Transverse colon (tissue), 4 donors: Measurements from ENCODE around the gene TMIGD1. TPM values are rescaled to one million over a fixed set of nuclear protein-coding genes. Genes with fewer than 3 reads are reported as not detected.
A peak's percentile ranks its signal among the peaks of the same experiment; 100 is the strongest.
"Not testable (repeated sequence)": the region's sequence is repeated elsewhere in the genome, so short reads cannot be mapped to it uniquely, and the experiment has no call there.

Experiments
- DNase-seq: peaks from one replicate; pipeline ENCODE4 v3.0.0-alpha.2; 2019
- H3K27ac ChIP-seq, 4 donors: fragments of 200-600 bp; sonication (generic); 2 replicates each; pipeline ENCODE4 v1.5.1; 2016 to 2018; ENCODE audit warnings: inconsistent platforms in 4 of 4
- H3K27me3 ChIP-seq: fragments of 200-600 bp; sonication (generic); 2 replicates; pipeline ENCODE4 v1.5.1; 2017; ENCODE audit warnings: inconsistent platforms
- H3K36me3 ChIP-seq, 4 donors: fragments of 200-600 bp; sonication (generic); 2 replicates each; pipeline ENCODE4 v1.5.1; 2017 to 2019; ENCODE audit warnings: inconsistent platforms in 4 of 4
- H3K4me1 ChIP-seq, 4 donors: fragments of 200-600 bp; sonication (generic); 2 replicates each; pipeline ENCODE4 v1.5.1; 2017 to 2020; ENCODE audit warnings: inconsistent platforms in 4 of 4
- H3K4me3 ChIP-seq, 4 donors: fragments of 200-600 bp; sonication (generic); 1 replicate in 1 of 4; 2 replicates in 3 of 4; pipeline versions ENCODE4 v1.5.1 to v1.6.1; 2017 to 2019; ENCODE audit warnings: inconsistent platforms in 4 of 4
- H3K9me3 ChIP-seq, 2 donors: fragments of 200-600 bp; sonication (generic); 2 replicates each; pipeline ENCODE4 v1.5.1; 2017 to 2019; ENCODE audit warnings: inconsistent platforms in 2 of 2
- EP300 ChIP-seq: sonication (generic); formaldehyde crosslinking; IDR thresholded peaks from one replicate; pipeline ENCODE4 v1.6.1; 2017; ENCODE audit warnings: antibody characterized with exemption, low read depth
- POLR2A ChIP-seq: fragments of 450-650 bp; IDR thresholded peaks from one replicate; pipeline ENCODE4 v1.6.1; 2016; ENCODE audit warnings: antibody characterized with exemption, mild to moderate bottlenecking, moderate library complexity
- POLR2AphosphoS5 ChIP-seq, 3 donors: sonication (generic); formaldehyde crosslinking; IDR thresholded peaks; one replicate each; pipeline ENCODE4 v1.6.1; 2016; ENCODE audit warnings: antibody characterized with exemption in 3 of 3
- WGBS, 2 donors: methylation state at CpG; one replicate each; pipeline ENCODE4 v1.1.5; 2018; ENCODE audit warnings: low coverage in 1 of 2; 5-methylcytosine and 5-hydroxymethylcytosine counted together
- in situ Hi-C, 4 donors: fragments of 200-750 bp; cut with MboI; loops; one replicate each; pipeline versions ENCODE4 v1.15.0 to v1.15.1; 2017; ENCODE audit warnings: low sequenced_read_pairs in 3 of 4, low pct_ligation_motif_present in 1 of 4, low pct_unique_long_range_greater_than_20kb in 1 of 4
- intact Hi-C: fragments of 100-400 bp; cut with DNase I; formaldehyde crosslinking; loops from one replicate; pipeline ENCODE4 v1.15.1; 2023; ENCODE audit warnings: low total_unique reads
- total RNA-seq, 4 donors: library from RNA; depleted of rRNA; stranded (reverse); fragments of >200 nt; gene quantifications; one replicate each; pipeline ENCODE4 v1.1.0, GENCODE V29; 2016
- TF ChIP-seq, protein P1 (sequence below), 5 experiments: fragments of 200-600 bp in 3 of 5; fragments of 450-650 bp in 2 of 5; sonication (generic) in 3 of 5; IDR thresholded peaks; 1 replicate in 2 of 5; 2 replicates in 3 of 5; pipeline ENCODE4 v1.5.1; 2016 to 2017; ENCODE audit warnings: antibody characterized with exemption in 5 of 5, inconsistent platforms in 3 of 5, mild to moderate bottlenecking in 2 of 5, moderate library complexity in 1 of 5

Gene TMIGD1
- total RNA-seq, 4 donors from 2014 or later, result 0.80 to 488 (median 131) TPM

DNA sequence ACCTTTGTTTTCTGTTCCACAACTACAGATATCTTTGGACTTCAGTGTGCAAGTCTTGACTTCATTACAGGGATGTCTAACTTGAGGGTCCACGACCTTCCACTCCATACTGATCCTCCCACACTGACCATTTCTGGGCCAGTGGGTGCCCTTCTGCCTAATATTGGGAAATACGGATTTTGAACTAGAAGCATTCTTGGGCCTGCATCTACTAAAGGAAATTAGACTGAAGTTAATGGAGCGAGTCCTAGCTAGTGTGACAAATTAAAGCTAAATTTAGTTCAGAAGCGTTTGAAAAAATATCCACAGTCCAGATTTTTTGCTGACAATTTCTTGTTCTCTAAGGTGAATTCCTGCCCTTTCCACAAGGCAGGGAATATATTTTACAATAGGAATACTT lies 9.9 kb upstream of the TMIGD1 start:
- TF ChIP-seq EP300, result no peak
- no peak for TF ChIP-seq POLR2AphosphoS5 (IDR thresholded peaks at IDR 0.05)
- no peak for TF ChIP-seq POLR2A
- TF ChIP-seq, protein P1, sequence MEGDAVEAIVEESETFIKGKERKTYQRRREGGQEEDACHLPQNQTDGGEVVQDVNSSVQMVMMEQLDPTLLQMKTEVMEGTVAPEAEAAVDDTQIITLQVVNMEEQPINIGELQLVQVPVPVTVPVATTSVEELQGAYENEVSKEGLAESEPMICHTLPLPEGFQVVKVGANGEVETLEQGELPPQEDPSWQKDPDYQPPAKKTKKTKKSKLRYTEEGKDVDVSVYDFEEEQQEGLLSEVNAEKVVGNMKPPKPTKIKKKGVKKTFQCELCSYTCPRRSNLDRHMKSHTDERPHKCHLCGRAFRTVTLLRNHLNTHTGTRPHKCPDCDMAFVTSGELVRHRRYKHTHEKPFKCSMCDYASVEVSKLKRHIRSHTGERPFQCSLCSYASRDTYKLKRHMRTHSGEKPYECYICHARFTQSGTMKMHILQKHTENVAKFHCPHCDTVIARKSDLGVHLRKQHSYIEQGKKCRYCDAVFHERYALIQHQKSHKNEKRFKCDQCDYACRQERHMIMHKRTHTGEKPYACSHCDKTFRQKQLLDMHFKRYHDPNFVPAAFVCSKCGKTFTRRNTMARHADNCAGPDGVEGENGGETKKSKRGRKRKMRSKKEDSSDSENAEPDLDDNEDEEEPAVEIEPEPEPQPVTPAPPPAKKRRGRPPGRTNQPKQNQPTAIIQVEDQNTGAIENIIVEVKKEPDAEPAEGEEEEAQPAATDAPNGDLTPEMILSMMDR (IDR thresholded peaks at IDR 0.05), result no peak
- Histone ChIP-seq H3K9me3 (no peaks in the 10 kb centered on the region), H3K4me1 (peaks cover 4 to 47% (median 27%) of the 10 kb centered on the region in 4 donors), H3K4me3 (no peak overlapping the region), H3K36me3 (no peaks in the 10 kb centered on the region), H3K27ac (peak overlapping the region; percentile 79 to 88 (median 83)), H3K27me3 (no peaks in the 10 kb centered on the region)
- intact Hi-C loops, result no loop called here
- WGBS, 2 donors, result 75 to 84% methylated on average over 2 to 4 of the region's 4 CpGs
- DNase-seq, result no peak
- in situ Hi-C loops, result loop anchor here in 2 of 4 donors (25.0 kb wide), 1 partner anchor 231 kb away; the partner anchor contains the start of gene NSRP1 (in 2 of the 2)

DNA sequence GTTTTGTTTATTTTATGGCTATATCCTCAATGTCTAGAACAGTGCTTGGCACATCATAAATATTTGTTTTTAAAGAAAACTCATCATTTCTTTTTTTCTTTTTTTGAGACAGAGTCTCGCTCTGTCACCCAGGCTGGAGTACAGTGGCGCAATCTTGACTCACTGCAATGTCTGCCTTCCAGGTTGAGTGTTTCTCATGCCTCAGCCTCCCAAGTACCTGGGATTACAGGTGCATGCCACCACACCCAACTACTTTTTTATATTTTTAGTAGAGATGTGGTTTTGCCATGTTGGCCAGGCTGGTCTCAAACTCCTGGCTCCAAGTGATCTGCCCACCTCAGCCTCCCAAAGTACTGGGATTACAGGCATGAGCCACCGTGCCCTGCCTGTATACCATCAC lies 9.4 kb upstream of the TMIGD1 start:
- 76 to 90% methylated on average over 3 of the region's 3 CpGs for WGBS, 2 donors

DNA sequence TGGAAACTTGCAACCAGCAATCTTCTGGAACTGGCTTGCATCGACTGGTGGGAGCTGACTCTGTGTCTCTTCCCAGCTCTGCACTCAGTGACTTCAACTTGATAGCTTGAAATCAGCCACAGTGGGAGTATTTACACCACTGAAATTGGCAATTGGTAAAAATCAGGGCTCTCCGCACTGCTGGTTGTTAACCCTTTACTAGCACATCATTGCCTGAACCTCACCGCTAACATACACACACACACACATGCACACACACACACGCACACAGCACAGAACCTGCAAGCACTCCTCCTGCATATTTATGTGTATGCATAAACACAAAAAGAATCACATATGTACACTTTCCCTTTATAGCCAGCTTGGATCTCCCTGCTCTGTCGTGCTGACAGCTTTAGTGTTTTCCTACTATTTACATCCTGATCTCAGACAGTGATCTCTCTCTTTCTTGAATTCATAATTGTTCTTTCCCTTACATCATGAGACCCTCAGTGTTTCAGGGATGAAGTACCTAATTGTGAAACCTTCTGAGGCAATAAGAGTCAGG lies 7.9 kb upstream of the TMIGD1 start:
- DNase-seq, result no peak
- peaks cover 4 to 59% (median 35%) of the 10 kb centered on the region in 4 donors for H3K4me1 ChIP-seq
- intact Hi-C loops, result no loop called here

More for the DNA sequence above, 9.4 kb upstream of the TMIGD1 start:
- DNase-seq, H3K4me3 ChIP-seq, H3K27me3 ChIP-seq, intact Hi-C loops, H3K36me3 ChIP-seq, H3K9me3 ChIP-seq: not testable (repeated sequence)
- peaks cover 4 to 47% (median 27%) of the 10 kb centered on the region in 4 donors for H3K4me1 ChIP-seq
- H3K27ac ChIP-seq, result peak overlapping the region; percentile 79 to 88 (median 83)
- in situ Hi-C loops, result loop anchor here in 2 of 4 donors (25.0 kb wide), 1 partner anchor 231 kb away; the partner anchor contains the start of gene NSRP1 (in 2 of the 2)

DNA sequence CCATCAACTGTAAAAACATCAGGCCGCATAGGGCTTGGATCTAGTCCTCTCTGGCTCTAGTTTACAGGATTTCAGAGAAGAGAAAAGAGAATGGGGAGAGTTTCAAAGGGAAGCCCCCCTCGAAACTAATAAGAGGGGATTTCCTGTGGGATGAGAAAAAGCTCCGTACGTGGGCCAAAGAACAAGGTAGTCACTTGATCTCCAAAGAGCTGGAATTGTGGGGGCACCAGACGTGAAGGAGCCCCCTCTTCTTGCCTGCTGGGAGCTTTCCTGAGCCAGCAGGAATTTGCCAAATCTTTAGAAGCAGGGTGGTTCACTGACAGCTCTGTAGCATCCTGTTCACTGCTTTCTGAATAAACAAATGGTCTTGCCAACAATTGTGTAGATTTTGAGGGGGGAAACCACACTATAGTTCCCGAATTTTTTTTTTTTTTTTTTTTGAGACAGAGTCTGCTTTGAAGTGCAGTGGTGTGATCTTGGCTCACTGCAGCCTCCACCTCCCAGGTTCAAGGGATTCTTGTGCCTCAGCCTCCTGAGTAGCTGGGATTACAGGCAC lies 7.0 kb upstream of the TMIGD1 start:
- Histone ChIP-seq H3K9me3 (no peaks in the 10 kb centered on the region), H3K4me3 (no peak overlapping the region), H3K36me3 (no peaks in the 10 kb centered on the region), H3K4me1 (peaks cover 4 to 51% (median 33%) of the 10 kb centered on the region in 4 donors), H3K27me3 (no peaks in the 10 kb centered on the region), H3K27ac (peak overlapping the region; percentile 42 to 60 (median 54))
- TF ChIP-seq POLR2A (no peak), POLR2AphosphoS5 (IDR thresholded peaks at IDR 0.05) (no peak), EP300 (no peak)
- TF ChIP-seq, protein P1 (IDR thresholded peaks at IDR 0.05), result no peak
- intact Hi-C loops, result no loop called here
- in situ Hi-C loops, result loop anchor here in 2 of 4 donors (25.0 kb wide), 1 partner anchor 229 kb away; the partner anchor contains the start of gene NSRP1 (in 2 of the 2)
- 48 to 68% methylated on average over 5 to 6 of the region's 6 CpGs for WGBS, 2 donors
- DNase-seq, result no peak

More for the DNA sequence above, 7.9 kb upstream of the TMIGD1 start:
- Histone ChIP-seq H3K27me3 (no peaks in the 10 kb centered on the region), H3K4me3 (no peak overlapping the region), H3K36me3 (no peaks in the 10 kb centered on the region), H3K9me3 (no peaks in the 10 kb centered on the region), H3K27ac (no peak overlapping the region)
- in situ Hi-C loops, result loop anchor here in 2 of 4 donors (25.0 kb wide), 1 partner anchor 229 kb away; the partner anchor contains the start of gene NSRP1 (in 2 of the 2)
- TF ChIP-seq POLR2A, result no peak
- WGBS, 2 donors, result 69 to 89% methylated on average over 2 to 5 of the region's 5 CpGs

DNA sequence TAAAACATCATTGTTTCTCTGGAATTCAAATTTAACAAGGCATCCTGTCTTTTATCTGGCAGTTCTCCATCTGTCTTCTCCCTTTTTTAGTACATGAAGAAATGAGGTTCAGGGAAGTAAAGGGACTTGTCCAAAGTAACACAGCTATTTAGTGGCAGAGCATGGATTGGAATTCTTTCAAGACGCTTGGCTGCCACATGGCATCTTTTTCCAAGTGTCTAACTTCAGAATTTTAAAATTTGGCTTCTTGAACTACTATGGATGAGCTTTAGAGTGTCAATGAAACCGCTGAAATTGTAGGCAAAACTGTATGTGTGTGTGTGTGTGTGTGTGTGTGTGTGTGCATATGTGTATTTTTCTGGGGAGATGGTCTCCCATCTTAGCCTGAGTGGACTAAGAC lies 5.2 kb upstream of the TMIGD1 start:
- H3K4me3 ChIP-seq, result no peak overlapping the region
- H3K27ac ChIP-seq, result no peak overlapping the region
- H3K36me3 ChIP-seq, result no peaks in the 10 kb centered on the region
- intact Hi-C loops, result no loop called here
- TF ChIP-seq POLR2A, result no peak
- no peak for TF ChIP-seq EP300
- TF ChIP-seq POLR2AphosphoS5 (IDR thresholded peaks at IDR 0.05), result no peak
- TF ChIP-seq, protein P1 (IDR thresholded peaks at IDR 0.05), result no peak
- WGBS, 2 donors, result 80 to 86% methylated on average over 1 to 2 of the region's 2 CpGs
- H3K27me3 ChIP-seq, result no peaks in the 10 kb centered on the region
- in situ Hi-C loops, result loop anchor here in 3 of 4 donors (5.0 to 25.0 kb wide), 2 partner anchors 212 to 227 kb away; partner anchors contain the start of gene NSRP1 (in 2 of the 3)
- H3K4me1 ChIP-seq, result peaks cover 4 to 33% (median 22%) of the 10 kb centered on the region in 4 donors
- no peak for DNase-seq
- H3K9me3 ChIP-seq, result no peaks in the 10 kb centered on the region
